HG02763 (cell line): ENCODE measurements around the gene TAS2R31.

Experiments used
- ATAC-seq: cut with Tn5 transposase; IDR thresholded peaks from one replicate; pipeline ENCODE4 v1.9.1; 2021; ENCODE audit warnings: mild to moderate bottlenecking, moderate library complexity; ENCODE audit not compliant: unreplicated experiment

TAS2R31 gene

DNA sequence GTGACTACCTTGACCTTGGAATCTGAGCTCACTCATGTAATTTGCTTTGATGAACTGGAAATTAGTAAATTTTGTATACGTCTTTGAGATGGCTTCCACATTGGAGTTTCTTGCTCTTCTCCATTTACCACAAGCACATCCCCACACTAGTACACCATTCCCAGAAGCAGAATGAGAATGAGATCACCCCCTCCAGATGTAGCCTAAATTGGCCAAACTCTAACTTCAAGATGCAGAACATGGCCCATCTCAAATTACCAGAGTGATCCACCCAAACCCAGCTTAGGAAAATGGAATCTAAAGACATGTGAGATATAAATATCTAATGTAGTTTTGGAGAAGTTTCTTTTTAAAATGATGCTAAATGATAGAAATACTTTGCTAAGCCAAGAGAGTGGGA lies 23.6 kb downstream of the TAS2R31 start:
- no peak for ATAC-seq

DNA sequence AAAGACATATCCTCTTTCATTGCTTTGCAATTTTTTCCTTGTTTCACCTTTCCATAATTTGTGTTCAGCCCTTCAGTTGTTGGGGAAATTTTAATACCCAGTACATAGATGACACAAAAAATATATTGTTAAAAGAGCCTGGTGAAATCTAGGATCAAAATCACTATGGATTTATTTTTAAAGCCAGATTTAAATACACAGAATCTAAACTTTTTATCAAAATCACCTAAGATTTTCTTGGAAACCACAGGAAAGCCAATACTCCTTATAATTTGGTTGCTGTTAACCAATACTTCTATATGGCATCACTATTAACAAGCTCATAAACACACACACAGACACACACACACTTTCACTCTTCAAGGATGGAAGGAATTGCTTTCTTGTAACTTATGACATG lies 33.0 kb downstream of the TAS2R31 start, which contains the start of gene TAS2R20:
Gene TAS2R20 (minus strand): TSS at position 101 of the 400 bp plus-strand sequence. CDS start 429 bp downstream, outside the sequence.
- no peak for ATAC-seq

DNA sequence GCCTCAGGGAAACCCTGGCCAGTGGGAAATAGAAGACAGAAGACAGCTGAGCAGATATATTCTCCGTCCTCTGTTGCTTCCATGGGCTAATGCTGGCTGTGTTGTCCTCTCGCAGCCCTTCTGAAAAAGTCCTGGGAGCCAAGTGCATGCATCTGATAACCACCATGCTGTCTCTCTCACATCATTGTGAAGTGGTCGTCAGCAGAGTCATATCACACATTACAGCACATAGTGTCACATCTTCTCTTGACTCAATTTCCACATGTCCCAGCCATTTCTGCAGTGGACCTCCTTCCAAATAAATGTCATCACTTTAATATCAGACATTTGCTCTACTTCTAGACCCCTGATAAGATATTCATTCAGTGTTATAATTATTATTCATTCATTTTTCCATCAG lies 36.9 kb downstream of the TAS2R31 start:
- ATAC-seq = no peak

GRCh38 chr12:10989107-10989506 lies 42.1 kb downstream of the TAS2R31 start:
- ATAC-seq = no peak

- no peak for ATAC-seq
Observed at GRCh38 chr12:10986812-10987211, 44.4 kb downstream of the TAS2R31 start, which contains the start of gene TAS2R50. Gene TAS2R50 (minus strand): TSS chr12:10986912. CDS start chr12:10986860, 52 bp downstream.

DNA sequence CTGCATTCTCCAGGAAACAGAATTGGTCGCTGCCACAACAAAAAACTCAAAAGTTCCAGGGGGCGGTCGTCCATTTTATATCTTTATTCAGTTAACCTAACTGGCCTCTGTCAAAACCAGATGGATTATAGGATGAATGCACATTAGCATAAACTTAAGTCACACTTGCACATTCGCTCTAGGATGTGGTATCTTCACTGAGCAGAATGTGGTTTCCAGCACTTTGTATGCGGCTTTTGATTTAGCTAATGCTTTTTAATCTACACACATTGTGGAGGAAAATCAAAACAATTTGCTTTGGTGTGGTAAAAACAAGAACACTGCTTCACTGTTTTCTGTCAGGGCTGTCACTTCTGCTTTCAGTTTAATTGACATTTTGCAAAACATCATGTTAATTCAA lies 49.0 kb downstream of the TAS2R31 start:
- ATAC-seq = no peak
